Naive thymus-derived CD4-positive, alpha-beta T cell (primary cell): ENCODE measurements around the gene PROCR. TPM values are rescaled to one million over a fixed set of nuclear protein-coding genes. Genes with fewer than 3 reads are reported as not detected.
A peak's percentile ranks its signal among the peaks of the same experiment; 100 is the strongest.
"Not testable (repeated sequence)": the region's sequence is repeated elsewhere in the genome, so short reads cannot be mapped to it uniquely, and the experiment has no call there.

Source experiments
- ATAC-seq: fragments of 150-1000 bp; cut with Tn5 transposase; 2 replicates; pipeline ENCODE4 v1.10.0; 2021; ENCODE audit warnings: mild to moderate bottlenecking, moderate library complexity
- CTCF ChIA-PET: fragments of 350-600 bp; sonication (Branson Sonifier 250); formaldehyde crosslinking; loops from one replicate; lab custom pipeline; 2021; ENCODE audit warnings: antibody characterized with exemption; lab: Charles Lee
- POLR2A ChIA-PET: fragments of 350-600 bp; sonication (Branson Sonifier 250); formaldehyde crosslinking; loops from one replicate; lab custom pipeline; 2021; ENCODE audit warnings: antibody characterized with exemption, inconsistent platforms; lab: Charles Lee
- DNase-seq, 9 donors: peaks; one replicate each; pipeline versions ENCODE4 v3.0.0 to v3.0.0-alpha.2; 2020 to 2022; ENCODE audit warnings: mixed read lengths in 1 of 9
- H3K27ac ChIP-seq: one replicate; pipeline ENCODE4 v1.7.0; 2013; ENCODE audit warnings: mild to moderate bottlenecking, low read depth, low read length, moderate library complexity
- H3K27me3 ChIP-seq, 2 donors: one replicate each; pipeline ENCODE4 v1.7.0; 2013; ENCODE audit warnings: low read length in 2 of 2, mild to moderate bottlenecking in 2 of 2, moderate library complexity in 2 of 2; ENCODE audit not compliant: control insufficient read depth in 2 of 2, insufficient read depth in 2 of 2
- H3K36me3 ChIP-seq, 3 experiments: 1 replicate in 2 of 3; 2 replicates in 1 of 3; pipeline ENCODE4 v1.7.0; 2013; ENCODE audit warnings: low read length in 3 of 3, mild to moderate bottlenecking in 3 of 3, moderate library complexity in 1 of 3; ENCODE audit not compliant: insufficient read depth in 3 of 3, control insufficient read depth in 2 of 3
- H3K4me1 ChIP-seq, 2 donors: one replicate each; pipeline ENCODE4 v1.7.0; 2013; ENCODE audit warnings: low read length in 2 of 2, mild to moderate bottlenecking in 2 of 2, moderate library complexity in 1 of 2; ENCODE audit not compliant: control insufficient read depth in 2 of 2, insufficient read depth in 2 of 2
- H3K4me3 ChIP-seq: 2 replicates; pipeline ENCODE4 v1.7.0; 2013; ENCODE audit warnings: mild to moderate bottlenecking, low read length
- H3K9me3 ChIP-seq, 3 experiments: 1 replicate in 2 of 3; 2 replicates in 1 of 3; pipeline ENCODE4 v1.7.0; 2013; ENCODE audit warnings: low read length in 3 of 3; ENCODE audit not compliant: control insufficient read depth in 2 of 3
- H3K27ac Mint-ChIP-seq, 9 donors: one replicate each; pipeline ENCODE4 v1.8.0; 2020 to 2022; ENCODE audit warnings: mixed read lengths in 9 of 9, mild to moderate bottlenecking in 8 of 9, moderate library complexity in 5 of 9, inconsistent platforms in 2 of 9
- H3K27me3 Mint-ChIP-seq, 5 donors: one replicate each; pipeline ENCODE4 v1.8.0; 2021 to 2022; ENCODE audit warnings: mixed read lengths in 5 of 5, mild to moderate bottlenecking in 1 of 5
- H3K36me3 Mint-ChIP-seq, 5 donors: one replicate each; pipeline ENCODE4 v1.8.0; 2020 to 2022; ENCODE audit warnings: mixed read lengths in 5 of 5, mild to moderate bottlenecking in 3 of 5, inconsistent platforms in 1 of 5
- H3K4me1 Mint-ChIP-seq, 7 donors: one replicate each; pipeline ENCODE4 v1.8.0; 2020 to 2022; ENCODE audit warnings: mixed read lengths in 7 of 7, mild to moderate bottlenecking in 3 of 7, inconsistent platforms in 1 of 7
- H3K4me3 Mint-ChIP-seq, 10 donors: one replicate each; pipeline ENCODE4 v1.8.0; 2020 to 2022; ENCODE audit warnings: mild to moderate bottlenecking in 10 of 10, mixed read lengths in 10 of 10, moderate library complexity in 6 of 10, inconsistent platforms in 2 of 10
- H3K9me3 Mint-ChIP-seq, 11 donors: one replicate each; pipeline ENCODE4 v1.8.0; 2020 to 2022; ENCODE audit warnings: mixed read lengths in 11 of 11, mild to moderate bottlenecking in 4 of 11, inconsistent platforms in 1 of 11, moderate library complexity in 1 of 11
- intact Hi-C, 2 donors: fragments of 100-400 bp; cut with micrococcal nuclease; formaldehyde crosslinking; loops; one replicate each; pipeline ENCODE4 v1.15.1; 2023
- polyA plus RNA-seq, 2 donors: library from polyadenylated mRNA; unstranded; fragments of 300-500 nt; fragmentation: Illumina TruSeq; gene quantifications; one replicate each; pipeline ENCODE4 v1.2.3, GENCODE V29; 2021
- total RNA-seq, 6 experiments: library from RNA in 5 of 6; stranded (reverse) in 5 of 6; gene quantifications; 1 replicate in 5 of 6; 2 replicates in 1 of 6; pipeline ENCODE4 v1.2.3 and lab custom pipeline; 2021 to 2026

Gene PROCR
- total and polyA plus RNA-seq, 7 experiments from 2014 or later, result 0.35 to 2.0 (median 0.87) TPM; not detected in 2

DNA sequence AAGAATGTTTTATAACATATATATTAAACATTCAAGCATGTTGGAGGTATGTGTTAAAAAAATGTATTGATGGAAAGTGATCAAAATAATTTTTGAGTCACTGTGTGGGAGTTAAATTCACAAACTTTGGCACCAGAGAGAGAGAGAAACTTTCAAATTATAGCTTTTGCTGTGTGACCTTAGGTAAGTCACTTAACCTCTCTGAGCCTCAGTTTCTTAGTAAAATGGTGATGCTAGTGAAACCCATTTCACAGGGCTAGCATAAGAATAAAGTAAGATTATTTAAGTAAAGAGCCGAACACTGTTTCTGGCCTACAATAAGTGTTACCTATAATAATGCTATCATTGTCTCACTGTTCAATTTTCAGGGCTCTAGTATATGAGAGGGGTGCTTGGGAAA lies 4.1 kb upstream of the PROCR start:
- H3K36me3 ChIP-seq, result no peaks in the 10 kb centered on the region
- peaks cover 0 to 6% (median 1%) of the 10 kb centered on the region in 11 donors for H3K9me3 Mint-ChIP-seq
- no peaks in the 10 kb centered on the region for H3K9me3 ChIP-seq
- intact Hi-C loops, result no loop called here
- DNase-seq (no peak), ATAC-seq (no peak)
- H3K27me3 Mint-ChIP-seq, result peaks cover 0 to 3% (median 0%) of the 10 kb centered on the region in 5 donors
- H3K36me3 Mint-ChIP-seq, result peaks cover 0 to 13% (median 8%) of the 10 kb centered on the region in 5 donors
- H3K4me1 ChIP-seq, result peaks cover 3 to 5% of the 10 kb centered on the region in 2 donors
- ChIA-PET POLR2A (no interaction called here), CTCF (no interaction called here)
- H3K27ac Mint-ChIP-seq, result no peak overlapping the region
- H3K4me3 ChIP-seq, result no peak overlapping the region
- H3K4me3 Mint-ChIP-seq, result no peak overlapping the region
- H3K27ac ChIP-seq, result no peak overlapping the region
- no peaks in the 10 kb centered on the region for H3K27me3 ChIP-seq
- H3K4me1 Mint-ChIP-seq, result peaks cover 8 to 19% (median 16%) of the 10 kb centered on the region in 7 donors

DNA sequence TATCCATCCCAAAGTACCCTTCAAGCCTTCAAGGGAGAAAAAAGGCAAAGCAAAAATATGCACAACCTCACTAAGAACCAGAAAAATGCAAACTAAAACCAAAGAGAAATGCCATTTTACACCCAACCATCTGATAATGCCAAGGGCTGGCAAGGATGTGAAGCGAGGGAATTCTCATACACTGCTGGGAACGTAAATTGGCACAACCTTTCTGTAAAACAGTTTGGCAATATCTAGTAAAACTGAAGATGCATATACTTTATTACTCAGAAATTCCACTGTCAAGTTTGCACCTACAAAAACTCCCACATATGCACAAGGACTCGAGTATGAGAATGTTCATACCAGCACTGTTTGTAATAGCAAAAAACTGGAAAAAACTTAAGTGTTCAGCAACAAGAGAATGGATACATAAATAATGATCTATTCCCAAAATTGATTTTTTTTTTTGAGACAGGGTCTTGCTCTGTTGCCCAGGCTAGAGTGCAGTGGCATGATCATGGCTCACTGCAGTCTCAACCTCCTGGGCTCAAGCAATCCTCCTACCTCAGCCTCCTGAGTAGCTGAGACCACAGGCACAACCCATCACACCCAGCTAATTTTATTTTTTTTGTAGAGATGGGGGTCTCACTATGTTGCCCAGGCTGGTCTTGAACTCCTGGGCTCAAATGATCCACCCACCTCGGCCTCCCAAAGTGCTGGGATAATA lies 3.0 kb upstream of the PROCR start:
- H3K36me3 Mint-ChIP-seq, H3K27ac Mint-ChIP-seq, H3K4me1 ChIP-seq, intact Hi-C loops, H3K27me3 ChIP-seq, ATAC-seq, H3K27me3 Mint-ChIP-seq, CTCF ChIA-PET, H3K9me3 Mint-ChIP-seq, DNase-seq, H3K9me3 ChIP-seq, H3K36me3 ChIP-seq, H3K27ac ChIP-seq, H3K4me3 ChIP-seq, H3K4me3 Mint-ChIP-seq: not testable (repeated sequence)
- peaks cover 8 to 20% (median 16%) of the 10 kb centered on the region in 7 donors for H3K4me1 Mint-ChIP-seq
- POLR2A ChIA-PET, result interaction anchor here (0.7 kb wide), 1 partner anchor 22 kb away, joined by 3 read pairs; no protein-coding TSS in a partner anchor

DNA sequence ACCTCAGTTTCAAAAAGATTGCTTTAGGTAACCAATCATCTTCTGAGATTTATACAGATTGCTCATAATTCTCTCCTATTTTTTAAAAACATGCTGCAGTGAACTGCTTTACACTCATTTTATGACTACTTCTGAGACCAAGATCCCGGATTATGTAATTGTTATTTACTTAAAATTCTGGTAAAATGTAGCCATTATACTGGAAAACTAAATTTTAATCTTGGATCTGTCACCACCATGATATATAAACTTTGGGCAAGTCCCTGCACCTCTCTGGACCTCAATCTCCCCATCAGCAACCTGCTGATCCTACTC lies 477 bp upstream of the PROCR start:
- peaks cover 0 to 2% (median 0%) of the 10 kb centered on the region in 11 donors for H3K9me3 Mint-ChIP-seq
- H3K27ac Mint-ChIP-seq, result peak overlapping the region in 2 of 9 donors; percentile 31 to 37

DNA sequence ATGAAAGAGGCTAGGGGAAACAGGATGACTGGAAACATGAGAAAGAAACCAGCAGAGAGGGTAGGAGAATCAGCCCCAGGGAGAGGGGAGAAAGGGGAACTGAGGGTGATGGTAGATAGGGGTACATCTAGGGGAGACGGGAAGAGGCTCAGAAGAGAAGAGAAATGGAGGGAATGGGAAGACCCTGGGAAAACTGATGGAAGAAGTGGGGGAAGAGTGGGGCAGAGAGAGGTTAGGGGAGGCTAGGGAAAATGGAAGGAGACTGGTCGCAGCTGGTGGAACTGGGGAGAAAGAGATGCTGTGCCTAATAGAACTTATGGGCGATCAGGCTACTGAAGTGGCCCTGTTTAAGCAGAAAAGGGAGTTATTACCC lies 548 bp downstream of the PROCR start:
- no peak for ATAC-seq
- CTCF ChIA-PET, result no interaction called here
- Mint-ChIP-seq H3K27ac (peak overlapping the region in 4 of 9 donors; percentile 17 to 64 (median 36)), H3K4me3 (peak overlapping the region in 4 of 10 donors; percentile 61 to 74 (median 73)), H3K9me3 (peaks cover 0 to 2% (median 0%) of the 10 kb centered on the region in 11 donors), H3K27me3 (peaks cover 0 to 3% (median 0%) of the 10 kb centered on the region in 5 donors), H3K36me3 (peaks cover 0 to 15% (median 0%) of the 10 kb centered on the region in 5 donors), H3K4me1 (peaks cover 8 to 20% (median 16%) of the 10 kb centered on the region in 7 donors)
- POLR2A ChIA-PET, result no interaction called here
- Histone ChIP-seq H3K27me3 (no peaks in the 10 kb centered on the region), H3K36me3 (no peaks in the 10 kb centered on the region), H3K4me1 (peaks cover 3 to 5% of the 10 kb centered on the region in 2 donors), H3K27ac (no peak overlapping the region), H3K4me3 (no peak overlapping the region), H3K9me3 (no peaks in the 10 kb centered on the region)
- intact Hi-C loops, result no loop called here
- no peak for DNase-seq

More for the DNA sequence above, 477 bp upstream of the PROCR start:
- ChIA-PET POLR2A (no interaction called here), CTCF (no interaction called here)
- peaks cover 0 to 3% (median 0%) of the 10 kb centered on the region in 5 donors for H3K27me3 Mint-ChIP-seq
- DNase-seq, result no peak
- no peaks in the 10 kb centered on the region for H3K27me3 ChIP-seq
- no peaks in the 10 kb centered on the region for H3K9me3 ChIP-seq
- intact Hi-C loops, result no loop called here
- no peak overlapping the region for H3K27ac ChIP-seq
- no peak for ATAC-seq
- peaks cover 0 to 12% (median 0%) of the 10 kb centered on the region in 5 donors for H3K36me3 Mint-ChIP-seq
- peaks cover 8 to 20% (median 16%) of the 10 kb centered on the region in 7 donors for H3K4me1 Mint-ChIP-seq
- H3K4me3 ChIP-seq, result no peak overlapping the region
- peak overlapping the region in 6 of 10 donors; percentile 6 to 75 (median 65) for H3K4me3 Mint-ChIP-seq
- peaks cover 3 to 5% of the 10 kb centered on the region in 2 donors for H3K4me1 ChIP-seq
- no peaks in the 10 kb centered on the region for H3K36me3 ChIP-seq

DNA sequence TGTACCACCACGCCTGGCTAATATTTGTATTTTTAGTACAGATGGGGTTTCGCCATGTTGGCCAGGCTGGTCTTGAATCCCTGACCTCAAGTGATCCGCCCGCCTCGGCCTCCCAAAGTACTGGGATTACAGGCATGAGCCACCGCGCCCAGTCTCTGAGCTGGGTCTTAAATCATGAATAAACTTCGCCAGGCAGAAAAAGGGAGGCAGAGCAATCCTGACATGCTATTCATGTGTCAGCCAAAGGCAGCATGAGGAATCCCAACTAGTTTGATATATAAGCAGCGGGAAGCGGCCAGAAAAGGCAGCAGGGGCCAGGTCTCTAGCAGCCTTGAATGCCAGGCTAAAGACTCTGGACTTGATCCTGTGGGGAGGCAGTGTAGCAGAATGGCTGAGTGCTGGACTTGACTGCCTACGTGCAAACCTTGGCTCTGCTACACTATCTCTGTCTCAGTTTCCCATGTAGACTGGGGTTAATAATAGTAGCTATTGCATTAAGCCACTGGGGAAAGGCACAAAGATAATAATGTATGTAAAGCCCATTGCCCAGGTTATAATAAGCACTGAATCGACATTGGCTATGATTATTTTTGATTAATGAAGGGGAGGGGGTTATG lies 1.8 kb downstream of the PROCR start:
- Mint-ChIP-seq H3K4me1 (peaks cover 8 to 20% (median 16%) of the 10 kb centered on the region in 7 donors), H3K27ac (no peak overlapping the region), H3K36me3 (peaks cover 0 to 20% (median 0%) of the 10 kb centered on the region in 5 donors), H3K4me3 (no peak overlapping the region), H3K9me3 (peaks cover 0 to 2% (median 0%) of the 10 kb centered on the region in 11 donors), H3K27me3 (peaks cover 0 to 3% (median 0%) of the 10 kb centered on the region in 5 donors)
- Histone ChIP-seq H3K9me3 (no peaks in the 10 kb centered on the region), H3K27me3 (no peaks in the 10 kb centered on the region), H3K4me1 (peaks cover 3 to 5% of the 10 kb centered on the region in 2 donors), H3K4me3 (no peak overlapping the region), H3K27ac (no peak overlapping the region), H3K36me3 (no peaks in the 10 kb centered on the region)
- DNase-seq, result no peak
- ChIA-PET POLR2A (no interaction called here), CTCF (no interaction called here)
- no peak for ATAC-seq
- intact Hi-C loops, result no loop called here

DNA sequence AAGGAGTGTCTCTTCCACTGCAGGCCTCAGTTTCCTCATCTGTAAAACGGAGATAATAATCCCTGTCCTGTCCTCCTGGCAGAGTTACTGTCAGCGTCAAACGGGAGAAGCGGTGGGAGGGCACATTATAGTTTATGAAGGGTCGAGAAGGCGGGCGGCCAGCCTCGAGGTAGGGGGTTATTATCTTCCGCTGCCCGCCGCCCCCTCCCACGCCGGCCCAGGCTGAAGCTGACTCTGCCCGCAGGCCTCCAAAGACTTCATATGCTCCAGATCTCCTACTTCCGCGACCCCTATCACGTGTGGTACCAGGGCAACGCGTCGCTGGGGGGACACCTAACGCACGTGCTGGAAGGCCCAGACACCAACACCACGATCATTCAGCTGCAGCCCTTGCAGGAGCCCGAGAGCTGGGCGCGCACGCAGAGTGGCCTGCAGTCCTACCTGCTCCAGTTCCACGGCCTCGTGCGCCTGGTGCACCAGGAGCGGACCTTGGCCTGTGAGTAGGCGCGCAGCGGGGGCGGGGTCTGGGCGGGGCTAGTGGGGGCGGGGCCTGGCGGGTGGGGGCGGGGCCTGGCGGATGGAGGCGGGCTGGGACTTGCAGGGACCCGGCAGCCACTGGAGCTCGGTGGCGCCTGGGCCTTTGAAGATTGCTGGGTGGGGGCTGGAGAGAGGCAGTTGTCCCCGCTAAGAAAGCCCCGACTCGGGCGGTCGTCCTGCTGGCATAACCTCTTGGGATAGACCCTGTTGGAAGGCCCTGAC lies 2.8 kb downstream of the PROCR start:
- Histone ChIP-seq H3K4me1 (peaks cover 3 to 5% of the 10 kb centered on the region in 2 donors), H3K4me3 (no peak overlapping the region), H3K9me3 (no peaks in the 10 kb centered on the region), H3K27me3 (no peaks in the 10 kb centered on the region), H3K27ac (no peak overlapping the region), H3K36me3 (no peaks in the 10 kb centered on the region)
- Mint-ChIP-seq H3K9me3 (peaks cover 0 to 2% (median 0%) of the 10 kb centered on the region in 11 donors), H3K4me3 (no peak overlapping the region), H3K27ac (no peak overlapping the region), H3K27me3 (peaks cover 0 to 3% (median 0%) of the 10 kb centered on the region in 5 donors), H3K36me3 (peaks cover 0 to 24% (median 4%) of the 10 kb centered on the region in 5 donors), H3K4me1 (peaks cover 8 to 20% (median 16%) of the 10 kb centered on the region in 7 donors)
- ATAC-seq (no peak), DNase-seq (no peak)
- intact Hi-C loops, result no loop called here
- ChIA-PET POLR2A (no interaction called here), CTCF (no interaction called here)
